Fibroblast of lung (primary cell): Measurements from ENCODE around the gene TTYH2. TPM values are rescaled to one million over a fixed set of nuclear protein-coding genes. Genes with fewer than 3 reads are reported as not detected.

ENCODE experiments used
- DNase-seq, 2 donors: peaks; one replicate each; pipeline versions ENCODE4 v3.0.0 to v3.0.0-alpha.2; 2010; ENCODE audit warnings: low read depth in 2 of 2
- H2AFZ ChIP-seq: 2 replicates; pipeline ENCODE4 v1.5.1; 2012; ENCODE audit warnings: low read length, control low read depth, inconsistent platforms
- H3K27ac ChIP-seq: 2 replicates; pipeline ENCODE4 v1.5.1; 2011; ENCODE audit warnings: low read length, control low read depth; ENCODE audit not compliant: insufficient read depth
- H3K27me3 ChIP-seq: 2 replicates; pipeline ENCODE4 v1.5.1; 2011; ENCODE audit warnings: mild to moderate bottlenecking, low read length; ENCODE audit not compliant: control insufficient read depth, insufficient read depth
- H3K36me3 ChIP-seq: 2 replicates; pipeline ENCODE4 v1.5.1; 2011; ENCODE audit warnings: low read length; ENCODE audit not compliant: control insufficient read depth, insufficient read depth
- H3K4me1 ChIP-seq: 2 replicates; pipeline ENCODE4 v1.5.1; 2011; ENCODE audit warnings: low read length; ENCODE audit not compliant: control insufficient read depth, insufficient read depth; ENCODE audit errors: extremely low read depth
- H3K4me2 ChIP-seq: 2 replicates; pipeline ENCODE4 v1.5.1; 2011; ENCODE audit warnings: low read length, control low read depth; ENCODE audit not compliant: insufficient read depth; ENCODE audit errors: extremely low read depth
- H3K4me3 ChIP-seq, 4 experiments: fragments of 200-600 bp in 1 of 4; sonication (generic) in 1 of 4; replicated peaks in 1 of 4; 2 replicates each; pipeline ENCODE4 v1.5.1; 2011 to 2016; ENCODE audit warnings: low read length in 4 of 4, low read depth in 3 of 4, mild to moderate bottlenecking in 3 of 4, control low read depth in 2 of 4, inconsistent platforms in 1 of 4, mixed read lengths in 1 of 4; ENCODE audit not compliant: insufficient read depth in 1 of 4; ENCODE audit errors: control extremely low read depth in 1 of 4
- H3K79me2 ChIP-seq: 2 replicates; pipeline ENCODE4 v1.5.1; 2012; ENCODE audit warnings: mild to moderate bottlenecking, low read length, inconsistent platforms; ENCODE audit not compliant: control insufficient read depth, insufficient read depth
- H3K9ac ChIP-seq: 2 replicates; pipeline ENCODE4 v1.5.1; 2011; ENCODE audit warnings: mild to moderate bottlenecking, low read length, control low read depth; ENCODE audit not compliant: insufficient read depth
- H3K9me3 ChIP-seq: 2 replicates; pipeline ENCODE4 v1.5.1; 2012; ENCODE audit warnings: low read depth, low read length; ENCODE audit not compliant: control insufficient read depth, insufficient read depth
- H4K20me1 ChIP-seq: 2 replicates; pipeline ENCODE4 v1.5.1; 2011; ENCODE audit warnings: low read length; ENCODE audit not compliant: control insufficient read depth, insufficient read depth; ENCODE audit errors: extremely low read depth
- CTCF ChIP-seq, 2 donors: IDR thresholded peaks in 1 of 2; conservative IDR thresholded peaks in 1 of 2; 1 replicate in 1 of 2; 2 replicates in 1 of 2; pipeline ENCODE4 v1.5.1; 2011 to 2012; ENCODE audit warnings: low read length in 2 of 2, control low read depth in 1 of 2, inconsistent platforms in 1 of 2, low read depth in 1 of 2, mild to moderate bottlenecking in 1 of 2
- EZH2 ChIP-seq: IDR thresholded peaks from 2 replicates; pipeline ENCODE4 v1.5.1; 2012; ENCODE audit warnings: low read length, control low read depth, mild to moderate bottlenecking; ENCODE audit errors: missing control alignments
- polyA plus RNA-seq, 2 donors: library from polyadenylated mRNA; depleted of rRNA in 1 of 2; stranded (reverse) in 1 of 2; unstranded in 1 of 2; fragments of >200 nt; gene quantifications; 2 replicates each; pipeline ENCODE4 v1.2.1, GENCODE V29; 2011 to 2012; ENCODE audit warnings: missing spikeins in 1 of 2
- total RNA-seq: library from RNA; depleted of rRNA; stranded (reverse); fragments of >200 nt; gene quantifications from 2 replicates; pipeline ENCODE4 v1.2.1, GENCODE V29; 2014

Gene TTYH2
- total and polyA plus RNA-seq, 2 donors (not counting 1 experiment from before 2014, with no cell fraction given) = 0.99 to 1.2 TPM

DNA sequence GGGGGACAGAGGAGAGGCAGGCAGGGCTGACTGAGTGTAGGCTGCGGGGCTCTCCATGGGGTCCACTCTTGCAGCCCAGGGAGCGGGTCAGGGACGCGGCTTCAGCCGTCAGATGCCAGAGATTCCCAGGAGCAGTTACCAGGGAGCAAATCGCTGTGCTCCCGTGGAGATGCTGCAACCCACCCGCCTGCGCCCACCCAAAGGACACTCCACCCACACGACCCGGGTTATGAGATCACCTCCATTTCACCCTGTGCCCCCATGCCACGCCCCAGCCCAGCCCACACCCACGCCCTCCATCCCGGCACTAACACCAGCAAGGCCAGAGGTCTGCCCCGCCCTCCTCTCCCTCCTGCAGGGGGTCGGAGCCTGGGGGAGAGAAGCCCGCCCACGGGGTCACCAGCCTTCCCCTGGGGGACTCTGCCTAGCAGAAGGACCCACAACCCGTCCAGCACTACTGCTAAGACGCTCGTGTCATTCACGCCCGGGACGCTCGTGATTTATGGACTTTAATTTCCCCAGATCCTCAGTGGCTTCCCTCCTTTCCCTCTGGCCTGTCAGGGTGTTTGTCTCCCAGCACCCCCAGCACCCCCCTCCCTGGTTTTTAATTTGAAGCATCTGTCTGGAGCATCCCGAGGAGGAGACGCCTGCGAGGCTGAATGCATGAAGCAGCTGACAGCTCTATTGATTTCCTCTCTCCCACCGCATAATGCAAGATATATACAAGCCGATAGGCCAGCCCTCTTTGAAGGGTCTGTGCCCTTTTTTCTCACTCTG lies 16.6 kb upstream of the TTYH2 start:
- Histone ChIP-seq H3K27ac (no peak overlapping the region), H4K20me1 (no peaks in the 10 kb centered on the region), H3K79me2 (no peaks in the 10 kb centered on the region), H3K9me3 (no peaks in the 10 kb centered on the region), H2AFZ (no peak overlapping the region), H3K27me3 (peaks cover 11% of the 10 kb centered on the region), H3K4me1 (no peaks in the 10 kb centered on the region), H3K4me2 (no peak overlapping the region), H3K4me3 (no peak overlapping the region), H3K36me3 (no peaks in the 10 kb centered on the region), H3K9ac (no peak overlapping the region)
- TF ChIP-seq EZH2 (no peak), CTCF (conservative IDR thresholded peaks at IDR 0.05 in 1 of 2, IDR thresholded peaks at IDR 0.05 in 1 of 2; ENCODE audit: low read depth in 1 of 2, low read length in 2 of 2) (no peak)
- DNase-seq = no peak

- no peaks in the 10 kb centered on the region for H3K36me3 ChIP-seq
- no peaks in the 10 kb centered on the region for H4K20me1 ChIP-seq
- no peak overlapping the region for H3K4me3 ChIP-seq
- H3K4me2 ChIP-seq = no peak overlapping the region
- peaks cover 17% of the 10 kb centered on the region for H3K27me3 ChIP-seq
- no peak overlapping the region for H2AFZ ChIP-seq
- TF ChIP-seq EZH2 (no peak), CTCF (conservative IDR thresholded peaks at IDR 0.05 in 1 of 2, IDR thresholded peaks at IDR 0.05 in 1 of 2; ENCODE audit: low read depth in 1 of 2, low read length in 2 of 2) (no peak)
- no peaks in the 10 kb centered on the region for H3K4me1 ChIP-seq
- H3K9me3 ChIP-seq = no peaks in the 10 kb centered on the region
- no peak for DNase-seq
- H3K9ac ChIP-seq = no peak overlapping the region
- no peak overlapping the region for H3K27ac ChIP-seq
- H3K79me2 ChIP-seq = no peaks in the 10 kb centered on the region
Measured at GRCh38 chr17:74197801-74198200, 15.6 kb upstream of the TTYH2 start.

- no peaks in the 10 kb centered on the region for H4K20me1 ChIP-seq
- no peak overlapping the region for H3K4me2 ChIP-seq
- no peak overlapping the region for H2AFZ ChIP-seq
- no peak overlapping the region for H3K9ac ChIP-seq
- H3K4me1 ChIP-seq = no peaks in the 10 kb centered on the region
- H3K36me3 ChIP-seq = no peaks in the 10 kb centered on the region
- TF ChIP-seq CTCF (conservative IDR thresholded peaks at IDR 0.05 in 1 of 2, IDR thresholded peaks at IDR 0.05 in 1 of 2; ENCODE audit: low read depth in 1 of 2, low read length in 2 of 2) = no peak
- no peak for TF ChIP-seq EZH2
- H3K4me3 ChIP-seq = no peak overlapping the region
- H3K9me3 ChIP-seq = no peaks in the 10 kb centered on the region
- H3K79me2 ChIP-seq = peaks cover 2% of the 10 kb centered on the region
- DNase-seq = no peak
- H3K27ac ChIP-seq = no peak overlapping the region
- H3K27me3 ChIP-seq = peaks cover 17% of the 10 kb centered on the region
Measured at GRCh38 chr17:74198694-74199093, 14.7 kb upstream of the TTYH2 start.
